Gastrocnemius medialis (tissue), 4 donors: ENCODE measurements around the gene BCAT1. TPM values are rescaled to one million over a fixed set of nuclear protein-coding genes. Genes with fewer than 3 reads are reported as not detected.

Experiments
- ATAC-seq, 2 donors: fragments of 150-250 bp; one replicate each; pipeline ENCODE4 v1.9.1; 2016
- DNase-seq, 2 donors: peaks; one replicate each; pipeline ENCODE4 v3.0.0-alpha.2; 2019
- H3K27ac ChIP-seq, 4 donors: fragments of 200-600 bp; sonication (generic); 1 replicate in 1 of 4; 2 replicates in 3 of 4; pipeline ENCODE4 v1.5.1; 2016 to 2018; ENCODE audit warnings: mild to moderate bottlenecking in 2 of 4, moderate library complexity in 1 of 4
- H3K27me3 ChIP-seq, 3 donors: fragments of 200-600 bp; sonication (generic) in 2 of 3; 1 replicate in 1 of 3; 2 replicates in 2 of 3; pipeline versions ENCODE4 v1.5.1 to v1.6.0; 2016 to 2019; ENCODE audit warnings: mild to moderate bottlenecking in 1 of 3, moderate library complexity in 1 of 3
- H3K36me3 ChIP-seq, 2 donors: fragments of 200-600 bp; sonication (generic) in 1 of 2; one replicate each; pipeline ENCODE4 v1.5.1; 2017 to 2018
- H3K4me1 ChIP-seq, 2 donors: fragments of 200-600 bp; sonication (generic) in 1 of 2; one replicate each; pipeline ENCODE4 v1.5.1; 2016 to 2017; ENCODE audit warnings: mild to moderate bottlenecking in 2 of 2
- H3K4me3 ChIP-seq, 4 donors: fragments of 200-600 bp; sonication (generic) in 3 of 4; 1 replicate in 1 of 4; 2 replicates in 3 of 4; pipeline ENCODE4 v1.5.1; 2016 to 2019; ENCODE audit warnings: mild to moderate bottlenecking in 2 of 4
- H3K9me3 ChIP-seq, 3 donors: fragments of 200-600 bp; sonication (generic) in 2 of 3; 1 replicate in 1 of 3; 2 replicates in 2 of 3; pipeline ENCODE4 v1.5.1; 2016 to 2019
- CTCF ChIP-seq, 5 experiments: fragments of 450-650 bp in 3 of 5; fragments of 200-600 bp in 2 of 5; sonication (generic) in 2 of 5; IDR thresholded peaks in 4 of 5; conservative IDR thresholded peaks in 1 of 5; 1 replicate in 4 of 5; 2 replicates in 1 of 5; pipeline ENCODE4 v1.5.1; 2016 to 2019; ENCODE audit warnings: antibody characterized with exemption in 5 of 5, mild to moderate bottlenecking in 3 of 5, moderate library complexity in 3 of 5
- POLR2A ChIP-seq, 2 donors: fragments of 450-650 bp; IDR thresholded peaks; one replicate each; pipeline ENCODE4 v1.6.1; 2017; ENCODE audit warnings: antibody characterized with exemption in 2 of 2, mild to moderate bottlenecking in 2 of 2, moderate library complexity in 2 of 2
- in situ Hi-C, 4 donors: fragments of 200-750 bp; cut with MboI; loops; one replicate each; pipeline versions ENCODE4 v1.15.0 to v1.8.0; 2017; ENCODE audit warnings: low sequenced_read_pairs in 4 of 4
- intact Hi-C: fragments of 100-400 bp; cut with DNase I; formaldehyde crosslinking; loops from one replicate; pipeline ENCODE4 v1.15.1; 2023; ENCODE audit warnings: low total_unique reads
- total RNA-seq, 4 donors: library from RNA; depleted of rRNA; stranded (reverse); fragments of >200 nt; gene quantifications; one replicate each; pipeline versions ENCODE4 v1.1.0 to v1.2.3, GENCODE V29; 2016

The BCAT1 gene
- total RNA-seq, 4 donors from 2014 or later = 1.6 to 7.5 (median 3.9) TPM

GRCh38 chr12:24918596-24918995 lies 30.3 kb downstream of the BCAT1 start:
- H3K27ac ChIP-seq = no peak overlapping the region
- no peaks in the 10 kb centered on the region for H3K27me3 ChIP-seq
- H3K36me3 ChIP-seq = no peaks in the 10 kb centered on the region
- DNase-seq (no peak), ATAC-seq (no peak)
- H3K4me3 ChIP-seq = no peak overlapping the region
- in situ Hi-C loops (no loop called here), intact Hi-C loops (no loop called here)
- no peak for TF ChIP-seq POLR2A (IDR thresholded peaks at IDR 0.05)
- no peak for TF ChIP-seq CTCF (IDR thresholded peaks at IDR 0.05 in 4 of 5, conservative IDR thresholded peaks at IDR 0.05 in 1 of 5)
- H3K9me3 ChIP-seq = no peaks in the 10 kb centered on the region
- H3K4me1 ChIP-seq = no peaks in the 10 kb centered on the region

- Histone ChIP-seq H3K27me3 (no peaks in the 10 kb centered on the region), H3K36me3 (no peaks in the 10 kb centered on the region), H3K27ac (no peak overlapping the region), H3K4me3 (no peak overlapping the region), H3K4me1 (no peaks in the 10 kb centered on the region), H3K9me3 (no peaks in the 10 kb centered on the region)
- DNase-seq (no peak), ATAC-seq (no peak)
- intact Hi-C loops (no loop called here), in situ Hi-C loops (no loop called here)
- TF ChIP-seq CTCF (IDR thresholded peaks at IDR 0.05 in 4 of 5, conservative IDR thresholded peaks at IDR 0.05 in 1 of 5) (no peak), POLR2A (IDR thresholded peaks at IDR 0.05) (no peak)
These were observed 33.4 kb downstream of the BCAT1 start for GRCh38 chr12:24915501-24915900.

GRCh38 chr12:24913953-24914352 lies 34.9 kb downstream of the BCAT1 start:
- H3K27ac ChIP-seq = no peak overlapping the region
- ATAC-seq (no peak), DNase-seq (no peak)
- H3K27me3 ChIP-seq = no peaks in the 10 kb centered on the region
- H3K9me3 ChIP-seq = no peaks in the 10 kb centered on the region
- TF ChIP-seq CTCF (IDR thresholded peaks at IDR 0.05 in 4 of 5, conservative IDR thresholded peaks at IDR 0.05 in 1 of 5) (no peak), POLR2A (IDR thresholded peaks at IDR 0.05) (no peak)
- H3K4me3 ChIP-seq = no peak overlapping the region
- no peaks in the 10 kb centered on the region for H3K4me1 ChIP-seq
- intact Hi-C loops (no loop called here), in situ Hi-C loops (no loop called here)
- H3K36me3 ChIP-seq = no peaks in the 10 kb centered on the region

GRCh38 chr12:24913130-24913529 lies 35.8 kb downstream of the BCAT1 start:
- H3K9me3 ChIP-seq = no peaks in the 10 kb centered on the region
- in situ Hi-C loops = no loop called here

More at GRCh38 chr12:24913130-24913529, 35.8 kb downstream of the BCAT1 start:
- DNase-seq (no peak), ATAC-seq (no peak)
- intact Hi-C loops = no loop called here
- H3K4me1 ChIP-seq = no peaks in the 10 kb centered on the region
- no peak overlapping the region for H3K4me3 ChIP-seq
- H3K36me3 ChIP-seq = no peaks in the 10 kb centered on the region
- no peak overlapping the region for H3K27ac ChIP-seq
- H3K27me3 ChIP-seq = no peaks in the 10 kb centered on the region
- TF ChIP-seq CTCF (IDR thresholded peaks at IDR 0.05 in 4 of 5, conservative IDR thresholded peaks at IDR 0.05 in 1 of 5) (no peak), POLR2A (IDR thresholded peaks at IDR 0.05) (no peak)
